Measurements from ENCODE around the gene HIVEP1. TPM values are rescaled to one million over a fixed set of nuclear protein-coding genes. Genes with fewer than 3 reads are reported as not detected.

HIVEP1 gene
- total and polyA plus RNA-seq, 2 of the 8 experiments (the other 6 are each of a cell fraction or from before 2014, with no cell fraction given): 22.6 to 23.1 TPM

GRCh38 chr6:12163744-12164507, 151.8 kb downstream of the HIVEP1 start:
- Histone ChIP-seq H4K5ac (ENCODE audit: insufficient read length, low read depth, low read length) (no peak overlapping the region), H2BK120ac (replicated peaks; ENCODE audit: low read depth, low read length) (no peak overlapping the region), H4K91ac (replicated peaks; ENCODE audit: insufficient read length, low read length) (no peak overlapping the region), H3K9ac (replicated peaks in 1 of 4; ENCODE audit: extremely low read depth in 1 of 4, low read depth in 3 of 4, low read length in 3 of 4) (no peak overlapping the region), H3K4me1 (replicated peaks in 1 of 4; ENCODE audit: control insufficient read depth in 3 of 4, insufficient read depth in 4 of 4, low read length in 3 of 4) (no peaks in the 10 kb centered on the region), H3K56ac (replicated peaks; ENCODE audit: insufficient read length, low read depth, low read length) (no peak overlapping the region), H3K79me2 (ENCODE audit: control insufficient read depth in 1 of 2, insufficient read depth in 2 of 2, low read length in 2 of 2) (no peaks in the 10 kb centered on the region), H3K27me3 (replicated peaks in 1 of 4; ENCODE audit: control insufficient read depth in 3 of 4, extremely low read depth in 1 of 4, insufficient read depth in 3 of 4, low read length in 3 of 4) (no peaks in the 10 kb centered on the region), H2BK5ac (ENCODE audit: low read depth, low read length) (no peak overlapping the region), H2AK5ac (ENCODE audit: low read depth, low read length) (no peak overlapping the region), H3K9me3 (ENCODE audit: insufficient read depth in 2 of 2, low read depth in 1 of 2, low read length in 1 of 2) (no peaks in the 10 kb centered on the region), H4K20me1 (replicated peaks in 1 of 2; ENCODE audit: control insufficient read depth in 1 of 2, insufficient read depth in 2 of 2, low read length in 2 of 2) (no peaks in the 10 kb centered on the region), H2BK12ac (ENCODE audit: low read depth, low read length) (no peak overlapping the region), H3K23me2 (ENCODE audit: low read depth, low read length) (no peaks in the 10 kb centered on the region), H3K4me3 (ENCODE audit: extremely low read depth in 1 of 4, insufficient read depth in 2 of 4, low read depth in 3 of 4, low read length in 4 of 4) (no peak overlapping the region), H3K23ac (ENCODE audit: insufficient read length) (no peak overlapping the region), H3K14ac (ENCODE audit: insufficient read length) (no peak overlapping the region), H2BK20ac (ENCODE audit: low read length) (no peak overlapping the region), H3K79me1 (ENCODE audit: low read depth, low read length) (no peaks in the 10 kb centered on the region), H3K18ac (ENCODE audit: extremely low read depth, low read length) (no peak overlapping the region), H2AFZ (ENCODE audit: low read length) (no peak overlapping the region), H3K27ac (ENCODE audit: low read depth, low read length) (no peak overlapping the region), H4K8ac (ENCODE audit: extremely low read depth, insufficient read depth, low read length) (no peak overlapping the region; the same call in 1 of the 2 replicates), H3K4me2 (ENCODE audit: insufficient read depth in 1 of 2, low read depth in 2 of 2, low read length in 2 of 2) (no peak overlapping the region), H3K36me3 (ENCODE audit: control insufficient read depth in 2 of 4, insufficient read depth in 4 of 4, low read length in 3 of 4) (peaks cover 7 to 19% (median 17%) of the 10 kb centered on the region in 4 experiments), H2BK15ac (ENCODE audit: low read length) (no peak overlapping the region), H3K4ac (replicated peaks; ENCODE audit: insufficient read length, low read depth, low read length) (no peak overlapping the region)
- ChIA-PET POLR2A (ENCODE audit: partially characterized antibody) (no interaction called here), CTCF (ENCODE audit: partially characterized antibody) (interaction anchor here (0.5 to 1.0 kb wide), 2 partner anchors 37 to 399 kb away, joined by 3 read pairs; no protein-coding TSS in a partner anchor)
- no peak for DNase-seq (ENCODE audit: low read depth in 1 of 2, low spot score in 2 of 2)
- 94% methylated on average over 19 of the region's 19 CpGs; no CpG with 5 or more reads in 1 of the 2 experiments for WGBS, 2 experiments (ENCODE audit: extremely low coverage in 1 of 2, insufficient coverage in 1 of 2, insufficient read length in 1 of 2, insufficient replicate concordance in 2 of 2, low coverage in 1 of 2, low lambda C conversion rate in 2 of 2, missing lambda C conversion rate in 1 of 2)
- FAIRE-seq: no peak
- no peak for TF ChIP-seq BACH1 (IDR thresholded peaks at IDR 0.05; ENCODE audit: low read length)
- no peak for TF ChIP-seq SIN3A (conservative IDR thresholded peaks at IDR 0.05 in 1 of 2, IDR thresholded peaks at IDR 0.05 in 1 of 2; ENCODE audit: low read depth in 1 of 2, low read length in 2 of 2)
- TF ChIP-seq ZNF274 (IDR thresholded peaks at IDR 0.05; ENCODE audit: borderline replicate concordance, extremely low read depth, low read length): no peak
- TF ChIP-seq SIX5 (IDR thresholded peaks at IDR 0.05; ENCODE audit: low read depth, low read length): no peak
- TF ChIP-seq TCF12 (IDR thresholded peaks at IDR 0.05; ENCODE audit: low read depth, low read length): no peak
- no peak for TF ChIP-seq CREB1 (IDR thresholded peaks at IDR 0.05)
- no peak for TF ChIP-seq RBBP5 (IDR thresholded peaks at IDR 0.05; ENCODE audit: borderline replicate concordance, low read depth, low read length)
- no peak for TF ChIP-seq E2F6 (IDR thresholded peaks at IDR 0.05)
- no peak for TF ChIP-seq EP300 (IDR thresholded peaks at IDR 0.05; ENCODE audit: borderline replicate concordance in 1 of 2, low read depth in 2 of 2, low read length in 2 of 2)
- no peak for TF ChIP-seq RFX5 (IDR thresholded peaks at IDR 0.05; ENCODE audit: borderline replicate concordance, low read depth, low read length)
- TF ChIP-seq CEBPB (IDR thresholded peaks at IDR 0.05; ENCODE audit: low read depth, low read length): no peak
- no peak for TF ChIP-seq SP1 (IDR thresholded peaks at IDR 0.05; ENCODE audit: low read depth, low read length)
- no peak for TF ChIP-seq EZH2 (IDR thresholded peaks at IDR 0.05; ENCODE audit: low read depth, low read length, severe bottlenecking)
